ENCODE results near the gene HTR6. TPM values are rescaled to one million over a fixed set of nuclear protein-coding genes. Genes with fewer than 3 reads are reported as not detected.

The HTR6 gene
- total RNA-seq, 1 experiment from 2014 or later, result 0.57 TPM

DNA sequence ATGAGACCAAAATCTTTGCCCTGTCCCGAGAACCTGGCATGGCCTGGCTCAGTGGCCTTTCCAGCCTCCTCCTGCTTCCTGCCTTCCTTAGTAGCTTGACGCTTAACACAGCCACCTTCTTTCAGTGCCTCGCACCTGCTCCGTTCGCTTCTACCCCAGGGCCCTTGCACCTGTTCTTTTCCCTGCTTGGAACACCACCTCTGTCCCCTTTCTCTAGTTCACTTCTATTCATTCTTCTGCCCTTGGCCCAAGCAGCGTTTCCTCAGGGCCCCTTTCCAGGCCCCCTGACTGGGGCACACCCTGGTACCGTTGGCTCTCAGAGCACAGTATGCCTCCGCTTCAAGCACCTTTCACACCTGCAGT lies 9.0 kb upstream of the HTR6 start:
- RAD21 ChIA-PET (ENCODE audit: low non-redundant PET in 1 of 2, low total read pairs in 2 of 2, uncharacterized antibody in 2 of 2, unreplicated experiment in 2 of 2), result no interaction called here
- H3K79me2 ChIP-seq (ENCODE audit: insufficient read depth, low read length), result peaks cover 24% of the 10 kb centered on the region
- H3K27me3 ChIP-seq (ENCODE audit: insufficient read depth, low read length), result no peaks in the 10 kb centered on the region
- BruUV-seq (replicated peaks), result no TSS peak
- intact Hi-C loops (cut with micrococcal nuclease), result loop anchor here (10.0 kb wide), 1 partner anchor 751 kb away; the partner anchor contains the start of gene ALDH4A1
- no peak overlapping the region for H3K4me3 ChIP-seq (replicated peaks in 1 of 2; ENCODE audit: low read depth in 1 of 2, low read length in 2 of 2)
- TF ChIP-seq POLR2AphosphoS5 (IDR thresholded peaks at IDR 0.05; ENCODE audit: low read depth, low read length), result no peak
- TF ChIP-seq JUND (IDR thresholded peaks at IDR 0.05), result no peak
- TF ChIP-seq RAD21 (IDR thresholded peaks at IDR 0.05; ENCODE audit: low read depth), result no peak
- no peak for TF ChIP-seq EGR1 (IDR thresholded peaks at IDR 0.05; ENCODE audit: low read depth)
- no peak for TF ChIP-seq FOSL1 (IDR thresholded peaks at IDR 0.05; ENCODE audit: low read depth)
- H3K27ac ChIP-seq (ENCODE audit: low read depth, low read length), result no peak overlapping the region
- H3K9ac ChIP-seq (ENCODE audit: low read length), result no peak overlapping the region
- DNase-seq (ENCODE audit: low read depth, low spot score) (no peak), ATAC-seq (no peak)
- no peak overlapping the region for H2AFZ ChIP-seq (ENCODE audit: low read depth, low read length, poor library complexity, severe bottlenecking)
- peaks cover 4 to 27% of the 10 kb centered on the region in 2 experiments; a peak in 3 of 4 replicates for H3K4me1 ChIP-seq (ENCODE audit: control insufficient read depth in 1 of 2, insufficient read depth in 2 of 2, low read length in 2 of 2)
- H3K36me3 ChIP-seq (ENCODE audit: control insufficient read depth in 1 of 2, insufficient read depth in 2 of 2, low read length in 2 of 2), result no peaks in the 10 kb centered on the region
- no peaks in the 10 kb centered on the region for H3K9me2 ChIP-seq (ENCODE audit: insufficient read depth)
- no peak overlapping the region for H3K4me2 ChIP-seq (ENCODE audit: low read length)
- no peaks in the 10 kb centered on the region for H3K9me3 ChIP-seq (ENCODE audit: control insufficient read depth in 1 of 2, insufficient read depth in 1 of 2, low read depth in 1 of 2, low read length in 2 of 2)
- CTCF ChIA-PET, result no interaction called here
- POLR2A ChIA-PET, result no interaction called here
- H4K20me1 ChIP-seq (ENCODE audit: insufficient read depth), result no peaks in the 10 kb centered on the region

DNA sequence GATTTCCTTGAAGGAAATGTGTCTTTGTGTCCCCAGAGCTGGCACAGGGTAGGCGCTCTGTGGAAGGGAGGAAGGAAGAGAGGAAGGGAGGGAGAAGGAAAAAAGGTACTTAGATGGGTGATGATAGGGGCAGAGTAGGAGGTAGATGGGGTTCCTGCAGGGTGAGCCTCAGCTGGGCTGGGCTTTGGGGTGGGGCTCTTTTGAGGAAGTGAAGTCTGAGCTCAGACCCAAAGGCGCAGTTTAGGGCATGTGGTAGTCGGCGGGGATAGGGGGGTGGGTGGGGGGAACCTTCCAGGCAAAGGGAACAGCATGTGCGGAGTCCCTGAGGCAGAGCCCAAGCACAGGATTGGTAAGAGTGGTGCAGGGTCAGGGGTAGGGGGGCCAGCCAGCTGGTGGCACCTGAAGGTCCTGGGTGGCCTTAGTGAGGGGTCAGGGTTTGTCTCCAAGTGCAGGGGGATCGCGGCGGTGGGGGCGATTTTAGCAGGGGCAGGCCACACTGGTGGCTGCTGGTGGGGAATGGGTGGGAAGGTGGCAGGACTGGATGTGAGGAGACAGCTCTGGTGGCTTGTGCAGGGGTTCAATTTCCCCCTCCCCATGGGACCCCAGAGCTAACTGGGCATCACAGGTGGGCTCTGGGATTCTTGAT lies 8.4 kb upstream of the HTR6 start:
- Histone ChIP-seq H3K27me3 (ENCODE audit: insufficient read depth, low read length) (no peaks in the 10 kb centered on the region), H3K9me2 (ENCODE audit: insufficient read depth) (no peaks in the 10 kb centered on the region), H3K4me1 (ENCODE audit: control insufficient read depth in 1 of 2, insufficient read depth in 2 of 2, low read length in 2 of 2) (peaks cover 4 to 24% of the 10 kb centered on the region in 2 experiments; a peak in 3 of 4 replicates), H3K9me3 (ENCODE audit: control insufficient read depth in 1 of 2, insufficient read depth in 1 of 2, low read depth in 1 of 2, low read length in 2 of 2) (no peaks in the 10 kb centered on the region), H3K4me3 (replicated peaks in 1 of 2; ENCODE audit: low read depth in 1 of 2, low read length in 2 of 2) (no peak overlapping the region), H3K36me3 (ENCODE audit: control insufficient read depth in 1 of 2, insufficient read depth in 2 of 2, low read length in 2 of 2) (no peaks in the 10 kb centered on the region), H3K9ac (ENCODE audit: low read length) (no peak overlapping the region), H3K27ac (ENCODE audit: low read depth, low read length) (no peak overlapping the region), H3K4me2 (ENCODE audit: low read length) (no peak overlapping the region), H2AFZ (ENCODE audit: low read depth, low read length, poor library complexity, severe bottlenecking) (no peak overlapping the region), H3K79me2 (ENCODE audit: insufficient read depth, low read length) (peaks cover 24% of the 10 kb centered on the region), H4K20me1 (ENCODE audit: insufficient read depth) (no peaks in the 10 kb centered on the region)
- intact Hi-C loops (cut with micrococcal nuclease), result loop anchor here (10.0 kb wide), 1 partner anchor 751 kb away; the partner anchor contains the start of gene ALDH4A1
- DNase-seq (ENCODE audit: low read depth, low spot score) (no peak), ATAC-seq (no peak)
- ChIA-PET RAD21 (ENCODE audit: low non-redundant PET in 1 of 2, low total read pairs in 2 of 2, uncharacterized antibody in 2 of 2, unreplicated experiment in 2 of 2) (no interaction called here), POLR2A (no interaction called here), CTCF (no interaction called here)
- BruUV-seq (replicated peaks), result no TSS peak
- no peak for TF ChIP-seq EZH2phosphoT487 (IDR thresholded peaks at IDR 0.05; ENCODE audit: borderline replicate concordance)
- TF ChIP-seq, protein P1, sequence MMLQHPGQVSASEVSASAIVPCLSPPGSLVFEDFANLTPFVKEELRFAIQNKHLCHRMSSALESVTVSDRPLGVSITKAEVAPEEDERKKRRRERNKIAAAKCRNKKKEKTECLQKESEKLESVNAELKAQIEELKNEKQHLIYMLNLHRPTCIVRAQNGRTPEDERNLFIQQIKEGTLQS (IDR thresholded peaks at IDR 0.05), result no peak
- TF ChIP-seq RAD21 (IDR thresholded peaks at IDR 0.05; ENCODE audit: low read depth), result no peak
- no peak for TF ChIP-seq POLR2A (IDR thresholded peaks at IDR 0.05; ENCODE audit: borderline replicate concordance, extremely low read depth, insufficient read depth, insufficient read length)
- TF ChIP-seq YY1 (IDR thresholded peaks at IDR 0.05; ENCODE audit: extremely low read depth, insufficient replicate concordance, low read depth, low read length), result no peak
- TF ChIP-seq, protein P2, sequence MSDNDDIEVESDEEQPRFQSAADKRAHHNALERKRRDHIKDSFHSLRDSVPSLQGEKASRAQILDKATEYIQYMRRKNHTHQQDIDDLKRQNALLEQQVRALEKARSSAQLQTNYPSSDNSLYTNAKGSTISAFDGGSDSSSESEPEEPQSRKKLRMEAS (IDR thresholded peaks at IDR 0.05), result no peak
- TF ChIP-seq SRF (IDR thresholded peaks at IDR 0.05; ENCODE audit: low read depth), result no peak
- TF ChIP-seq FOSL1 (IDR thresholded peaks at IDR 0.05; ENCODE audit: low read depth), result no peak
- no peak for TF ChIP-seq JUND (IDR thresholded peaks at IDR 0.05)
- TF ChIP-seq CBX3 (IDR thresholded peaks at IDR 0.05; ENCODE audit: low read depth), result no peak
- no peak for TF ChIP-seq CEBPB (IDR thresholded peaks at IDR 0.05; ENCODE audit: low read depth)
- TF ChIP-seq ELF1 (IDR thresholded peaks at IDR 0.05; ENCODE audit: borderline replicate concordance, low read depth), result no peak
- no peak for TF ChIP-seq ZNF274 (IDR thresholded peaks at IDR 0.05; ENCODE audit: low read depth, low read length)
- TF ChIP-seq, protein P3, sequence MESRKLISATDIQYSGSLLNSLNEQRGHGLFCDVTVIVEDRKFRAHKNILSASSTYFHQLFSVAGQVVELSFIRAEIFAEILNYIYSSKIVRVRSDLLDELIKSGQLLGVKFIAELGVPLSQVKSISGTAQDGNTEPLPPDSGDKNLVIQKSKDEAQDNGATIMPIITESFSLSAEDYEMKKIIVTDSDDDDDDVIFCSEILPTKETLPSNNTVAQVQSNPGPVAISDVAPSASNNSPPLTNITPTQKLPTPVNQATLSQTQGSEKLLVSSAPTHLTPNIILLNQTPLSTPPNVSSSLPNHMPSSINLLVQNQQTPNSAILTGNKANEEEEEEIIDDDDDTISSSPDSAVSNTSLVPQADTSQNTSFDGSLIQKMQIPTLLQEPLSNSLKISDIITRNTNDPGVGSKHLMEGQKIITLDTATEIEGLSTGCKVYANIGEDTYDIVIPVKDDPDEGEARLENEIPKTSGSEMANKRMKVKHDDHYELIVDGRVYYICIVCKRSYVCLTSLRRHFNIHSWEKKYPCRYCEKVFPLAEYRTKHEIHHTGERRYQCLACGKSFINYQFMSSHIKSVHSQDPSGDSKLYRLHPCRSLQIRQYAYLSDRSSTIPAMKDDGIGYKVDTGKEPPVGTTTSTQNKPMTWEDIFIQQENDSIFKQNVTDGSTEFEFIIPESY (IDR thresholded peaks at IDR 0.05; ENCODE audit: extremely low read depth, insufficient replicate concordance, low read length), result no peak
- no peak for TF ChIP-seq POLR2AphosphoS5 (IDR thresholded peaks at IDR 0.05; ENCODE audit: low read depth, low read length)
